Renal cortex interstitium (tissue), 11 donors: ENCODE measurements around the gene NHSL1. TPM values are rescaled to one million over a fixed set of nuclear protein-coding genes. Genes with fewer than 3 reads are reported as not detected.

Experiments
- DNase-seq, 11 donors: peaks; one replicate each; pipeline ENCODE4 v3.0.0-alpha.2; 2013; ENCODE audit warnings: low read depth in 9 of 11, low spot score in 4 of 11; ENCODE audit errors: extremely low read depth in 1 of 11
- polyA plus RNA-seq, 3 donors: library from polyadenylated mRNA; unstranded; fragments of 120-200 nt; gene quantifications; one replicate each; pipeline ENCODE4 v1.2.1, GENCODE V29; 2013; ENCODE audit not compliant: insufficient read length in 3 of 3

NHSL1 gene
- polyA plus RNA-seq, 3 donors = 11.3 to 17.3 (median 14.1) TPM

DNA sequence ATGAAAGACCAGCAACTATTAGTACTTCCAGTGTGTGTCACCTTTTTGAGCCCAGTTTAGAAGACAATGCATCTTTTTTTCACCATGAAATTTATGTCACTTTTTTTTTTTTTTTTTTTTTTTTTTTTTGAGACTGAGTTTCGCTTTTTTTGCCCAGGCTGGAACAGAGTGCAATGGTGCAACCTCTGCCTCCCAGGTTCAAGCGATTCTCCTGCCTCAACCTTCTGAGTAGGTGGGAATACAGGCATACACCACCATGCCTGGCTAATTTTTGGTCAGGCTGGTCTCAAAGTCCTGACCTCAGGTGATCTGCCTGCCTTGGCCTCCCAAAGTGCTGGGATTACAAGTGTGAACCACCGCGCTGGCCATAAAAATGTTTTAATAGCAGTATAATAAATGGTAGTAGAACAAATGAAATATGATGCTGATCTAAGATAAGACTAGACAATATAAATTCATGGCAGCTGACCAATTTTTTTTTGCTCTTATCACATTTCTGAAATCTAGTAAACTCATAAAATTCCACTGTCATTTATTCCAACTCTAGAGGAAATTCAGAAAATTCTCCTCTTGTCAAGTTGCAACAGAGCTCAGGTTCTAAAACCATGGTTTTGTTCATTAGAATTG, 21.3 kb downstream of the NHSL1 start:
- no peak for DNase-seq

DNA sequence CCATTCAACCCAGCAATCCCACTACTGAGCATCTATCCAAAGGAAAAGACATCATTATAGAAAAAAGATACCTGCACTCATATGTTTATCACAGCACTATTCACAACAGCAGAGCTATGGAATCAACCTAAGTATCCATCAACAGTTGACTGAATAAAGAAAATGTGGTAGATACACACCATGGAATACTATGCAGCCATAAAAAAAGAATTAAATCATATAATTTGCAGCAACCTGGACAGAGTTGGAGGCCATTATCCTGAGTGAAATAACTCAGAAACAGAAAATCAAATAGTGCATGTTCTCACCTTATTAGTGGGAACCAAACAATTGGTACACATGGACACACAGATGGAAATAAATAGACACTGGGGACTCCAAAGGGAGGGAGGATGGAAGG, 23.2 kb downstream of the NHSL1 start:
- DNase-seq = no peak

DNA sequence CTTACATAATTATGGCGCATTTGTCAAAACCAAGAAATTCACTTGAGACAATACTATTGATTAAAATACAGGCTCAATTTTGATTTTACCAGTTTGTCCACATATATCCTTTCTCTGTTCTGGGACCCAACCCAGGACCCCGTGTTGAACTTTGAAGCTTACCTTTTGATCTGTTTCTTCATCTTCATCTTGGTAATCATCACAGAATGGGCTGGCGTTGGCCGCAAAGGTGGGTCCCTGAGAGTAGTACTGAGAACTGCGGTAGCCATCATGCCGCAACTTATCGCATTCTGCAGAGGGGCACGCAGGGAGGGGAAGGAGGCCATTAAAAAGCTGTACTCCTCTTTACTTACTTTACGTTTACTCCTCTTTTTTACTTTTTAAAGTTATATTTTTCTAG, 26.1 kb downstream of the NHSL1 start:
- DNase-seq = no peak

DNA sequence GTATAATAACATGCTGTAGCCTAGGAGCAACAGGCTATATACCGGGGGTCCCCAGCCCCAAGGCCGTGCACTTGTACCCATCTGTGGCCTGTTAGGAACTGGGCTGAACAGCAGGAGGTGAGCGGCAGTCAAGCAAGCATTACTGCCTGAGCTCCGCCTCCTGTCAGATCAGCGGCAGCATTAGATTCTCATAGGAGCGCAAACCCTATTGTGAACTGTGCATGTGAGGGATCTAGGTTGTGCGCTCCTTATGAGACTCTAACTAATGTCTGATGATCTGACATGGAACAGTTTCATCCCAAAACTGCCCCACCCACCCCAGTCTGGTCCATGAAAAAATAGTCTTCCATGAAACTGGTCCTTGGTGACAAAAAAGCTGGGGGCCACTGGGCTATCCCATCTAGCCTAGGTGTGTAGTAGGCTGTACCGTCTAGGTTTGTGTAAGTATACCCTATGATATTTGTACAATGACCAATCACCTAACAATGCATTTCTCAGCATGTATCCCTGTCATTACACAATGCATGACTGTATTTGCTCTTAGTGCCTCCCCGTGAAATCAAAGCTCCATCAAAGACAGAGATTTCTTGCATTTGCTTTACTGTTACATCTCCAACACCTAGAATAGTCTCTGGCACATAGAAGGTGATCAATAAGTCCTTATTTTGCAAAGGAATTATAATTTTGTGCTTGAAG, 30.8 kb downstream of the NHSL1 start:
- DNase-seq = no peak

DNA sequence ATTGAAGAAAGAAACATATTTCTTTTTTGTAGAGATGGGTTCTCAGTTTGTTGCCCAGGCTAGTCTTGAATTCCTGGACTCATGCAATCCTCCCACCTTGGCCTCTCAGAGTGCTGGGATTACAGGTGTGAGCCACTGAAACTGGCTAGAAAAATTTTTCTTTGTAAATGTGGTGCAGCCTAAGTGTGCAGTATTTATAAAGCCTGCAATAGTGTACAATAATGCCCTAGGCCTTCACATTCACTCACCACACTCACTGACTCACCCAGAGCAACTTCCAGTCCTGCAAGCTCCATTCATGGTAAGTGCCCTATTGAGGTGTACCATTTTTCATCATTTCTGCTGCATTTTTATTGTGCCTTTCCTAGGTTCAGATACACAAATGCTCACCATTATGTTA, 31.4 kb downstream of the NHSL1 start:
- DNase-seq = no peak

DNA sequence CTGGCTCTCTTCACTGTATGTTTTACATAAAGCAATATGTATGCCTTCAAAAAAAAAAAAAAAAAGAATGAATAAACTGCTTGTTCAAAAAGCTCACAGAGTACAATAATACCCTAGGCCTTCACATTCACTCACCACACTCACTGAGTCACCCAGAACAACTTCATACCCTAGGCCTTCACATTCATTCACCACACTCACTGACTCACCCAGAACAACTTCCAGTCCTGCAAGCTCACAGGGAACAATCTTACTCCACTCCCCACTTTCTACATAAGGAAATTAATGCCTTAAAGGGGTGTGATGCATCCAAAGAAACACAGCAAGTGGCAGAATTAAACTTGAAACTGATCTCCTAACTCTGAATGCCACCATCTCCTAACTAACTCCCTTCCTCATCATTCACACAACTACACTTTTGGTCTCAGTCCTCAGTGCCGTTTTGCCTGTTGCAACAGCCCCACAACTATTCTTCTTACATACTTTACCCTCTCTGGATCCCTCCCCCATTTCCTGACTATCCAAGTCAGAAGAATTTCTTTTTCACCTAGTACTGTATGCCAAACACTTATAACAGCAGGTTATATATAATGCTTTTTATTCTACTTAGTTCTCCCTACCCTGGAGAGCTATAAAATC, 34.2 kb downstream of the NHSL1 start:
- no peak for DNase-seq

DNA sequence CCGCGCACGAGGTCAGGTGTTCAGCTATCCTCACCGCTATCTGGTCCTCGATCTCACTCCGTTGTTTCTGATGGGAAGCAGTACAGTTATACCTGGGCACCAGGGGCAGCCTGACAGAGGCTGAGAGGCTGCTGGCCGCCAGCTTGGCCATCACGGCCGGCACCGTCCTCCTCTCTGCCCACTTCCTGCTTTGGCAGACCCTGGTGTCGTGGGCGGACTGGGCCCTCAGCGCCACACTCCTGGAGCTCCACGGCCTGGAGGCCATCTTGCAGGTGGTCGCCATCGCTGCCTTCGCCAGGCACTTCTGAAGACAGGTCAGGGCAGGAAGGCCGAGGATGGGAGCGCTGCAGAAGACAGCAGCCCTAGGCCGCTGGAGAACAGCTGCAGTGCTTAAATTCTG, 35.2 kb downstream of the NHSL1 start:
- DNase-seq = no peak

DNA sequence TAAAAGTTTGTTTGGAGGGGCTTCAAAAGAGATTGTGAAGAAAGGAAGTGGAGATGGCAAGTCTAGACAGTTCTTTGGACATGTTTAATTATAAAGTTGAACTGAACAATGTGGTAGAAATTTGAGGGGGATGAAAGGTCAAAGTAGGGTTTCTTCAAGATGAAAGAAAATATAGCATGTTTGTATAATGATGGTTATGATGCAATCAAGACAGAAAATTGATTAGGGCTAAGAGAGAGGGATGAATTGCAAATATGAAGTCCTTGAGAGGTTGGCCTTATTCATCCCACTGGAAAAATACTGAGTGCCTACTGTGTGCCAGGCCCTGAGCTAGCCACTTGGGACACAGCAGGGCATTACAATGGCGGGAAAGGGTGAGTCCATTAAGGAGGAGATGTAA, 37.6 kb downstream of the NHSL1 start:
- no peak for DNase-seq

DNA sequence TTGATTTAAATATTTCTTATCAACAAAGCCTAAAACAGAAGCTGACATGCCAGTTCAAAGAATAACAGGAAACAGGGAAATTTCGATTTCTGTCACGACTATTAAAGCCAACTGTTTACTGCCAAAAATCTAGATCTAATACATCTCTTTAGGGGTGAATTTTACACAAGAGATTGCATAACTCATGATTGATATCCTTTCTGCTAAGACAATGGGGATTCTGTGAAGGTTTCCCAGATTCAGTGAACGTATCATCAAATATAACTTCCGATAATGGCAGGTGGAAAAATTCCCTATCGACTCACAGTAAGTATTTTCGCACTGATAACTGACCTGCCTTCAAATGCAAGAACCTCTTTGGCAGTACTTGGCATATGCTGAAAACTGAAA, 42.9 kb downstream of the NHSL1 start:
- DNase-seq = no peak

DNA sequence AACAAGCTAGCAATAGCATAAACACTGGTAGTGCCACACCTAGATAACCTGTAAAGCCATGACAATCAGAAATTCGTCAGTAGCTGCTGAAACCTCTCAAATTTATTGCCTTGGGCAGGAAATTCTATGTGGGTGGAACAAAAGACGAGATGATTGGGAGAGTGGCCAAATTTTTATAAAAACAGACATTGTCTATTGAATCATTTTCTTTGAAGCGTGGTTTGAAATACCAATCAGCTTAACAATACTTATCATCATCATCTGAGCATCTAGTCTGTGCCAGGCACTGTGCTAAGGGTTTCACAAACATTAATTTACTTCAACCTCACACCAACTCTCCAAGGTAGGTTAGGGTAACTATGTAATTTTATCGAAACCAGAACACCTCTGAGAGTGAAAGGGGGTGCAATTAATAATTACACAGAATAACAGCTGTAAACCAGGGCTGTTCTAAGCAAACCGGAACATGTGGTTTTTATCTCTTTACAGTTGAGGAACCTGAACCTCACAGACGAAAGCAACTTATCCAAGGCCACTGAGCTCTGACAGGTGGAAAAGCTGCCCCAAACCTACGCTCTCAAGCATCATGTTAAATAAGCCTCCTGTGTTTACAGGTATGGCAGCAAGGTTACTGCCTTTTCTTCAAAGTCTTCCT, 43.4 kb downstream of the NHSL1 start:
- DNase-seq = no peak

DNA sequence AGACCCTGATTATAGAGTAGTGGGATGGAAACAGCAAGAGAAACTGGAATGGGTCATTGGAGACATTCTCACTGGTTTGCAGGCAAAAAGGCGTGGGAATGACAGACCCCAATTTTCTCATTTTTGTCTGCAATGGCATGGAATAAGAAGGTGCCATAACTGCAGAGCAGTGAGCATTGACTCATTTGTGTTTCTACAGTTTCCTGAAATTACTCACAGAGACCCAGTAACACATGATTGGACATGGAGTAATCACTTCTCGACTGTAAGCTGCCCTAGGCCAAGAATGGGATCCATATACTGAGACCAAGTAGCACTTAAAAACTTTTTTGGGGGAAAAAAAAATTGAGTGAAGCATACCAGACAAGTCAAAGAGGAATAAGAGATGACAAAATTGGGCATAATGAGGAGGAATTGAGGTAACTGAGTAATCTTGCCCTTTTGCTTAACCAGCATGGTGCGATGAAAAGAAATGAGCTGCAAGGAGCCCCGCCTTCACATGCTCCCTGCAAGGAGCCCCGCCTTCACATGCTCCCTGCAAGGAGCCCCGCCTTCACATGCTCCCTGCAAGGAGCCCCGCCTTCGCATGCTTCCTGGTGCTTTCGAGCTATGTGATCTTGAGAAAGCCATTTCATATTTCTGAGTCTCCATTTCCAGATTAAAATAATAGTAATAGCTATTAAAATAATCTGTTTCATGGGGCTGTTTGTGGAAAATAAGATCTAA, 44.1 kb downstream of the NHSL1 start:
- DNase-seq = no peak

DNA sequence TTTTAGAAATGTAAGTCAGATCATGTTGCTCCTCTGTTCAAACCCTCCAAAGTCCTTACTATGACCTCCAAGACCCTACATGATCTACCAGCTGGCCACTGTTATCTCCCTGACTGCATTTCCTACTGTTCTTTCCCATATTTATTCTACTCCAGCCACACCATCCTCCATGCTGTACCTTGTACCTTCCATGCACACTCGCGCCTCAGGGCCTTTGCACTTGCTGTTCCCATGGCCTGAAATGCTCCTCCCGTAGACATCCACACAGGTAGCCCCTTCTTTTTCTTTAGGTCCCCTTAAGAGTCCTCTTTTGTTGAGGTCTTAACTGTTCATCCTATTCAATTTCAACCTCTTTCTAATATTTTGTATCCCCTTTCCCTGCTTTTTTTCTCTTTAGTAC, 48.3 kb downstream of the NHSL1 start:
- no peak for DNase-seq

DNA sequence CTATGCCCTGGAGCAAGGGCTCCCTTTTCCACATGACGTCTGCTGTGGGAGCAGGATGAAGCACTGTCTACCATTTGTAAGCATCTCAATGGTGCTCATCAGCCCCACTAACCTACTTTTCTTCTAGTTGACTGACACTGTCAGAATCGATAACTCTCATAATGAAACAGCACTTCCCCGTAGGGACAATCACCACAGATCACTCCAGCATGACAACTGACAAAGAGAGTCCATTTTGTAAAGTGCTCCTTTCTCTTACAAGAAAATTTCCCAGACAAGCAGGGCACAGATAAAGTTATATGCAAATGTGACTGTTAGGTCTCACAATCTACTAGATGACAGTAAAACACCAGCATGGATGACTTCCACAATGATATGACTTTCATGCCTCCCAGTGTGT, 48.8 kb downstream of the NHSL1 start:
- no peak for DNase-seq

DNA sequence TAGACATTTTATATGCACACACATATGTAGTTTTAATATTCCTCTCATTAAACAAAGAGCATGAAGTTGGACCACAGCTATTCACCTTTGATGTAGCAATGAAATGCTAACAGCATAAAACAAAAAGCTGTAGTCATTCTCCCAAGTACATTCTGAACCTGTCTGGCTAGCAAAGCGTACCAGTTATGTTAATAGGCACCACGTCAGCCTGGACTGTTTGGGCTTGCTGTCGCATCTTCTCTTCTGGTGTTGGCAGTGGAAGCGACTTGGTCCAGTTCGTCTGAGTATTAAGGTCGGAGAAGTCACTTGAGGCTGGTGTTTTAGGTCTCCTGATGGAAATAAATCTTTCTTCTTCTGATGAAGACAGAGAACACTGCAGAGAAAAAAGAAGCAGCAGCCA, 52.5 kb downstream of the NHSL1 start:
- DNase-seq = no peak

DNA sequence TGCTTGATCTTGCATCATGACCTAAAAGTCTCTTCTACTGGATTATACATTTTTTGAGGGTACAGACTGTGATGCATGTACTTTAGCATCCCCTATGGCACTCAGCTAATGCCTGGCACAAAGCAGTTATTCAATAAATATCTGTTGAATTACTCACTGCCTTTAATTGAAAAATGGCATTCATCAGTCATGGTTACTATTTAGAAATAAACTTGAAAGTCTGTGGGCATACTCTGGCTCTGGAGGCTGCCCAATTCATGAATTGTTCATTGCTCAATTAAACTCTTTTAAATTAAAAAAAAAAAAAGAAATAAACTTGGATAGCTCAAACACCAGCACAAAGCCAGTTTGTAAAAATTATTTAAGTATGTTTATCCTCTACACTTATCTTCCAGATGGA, 55.3 kb downstream of the NHSL1 start:
- DNase-seq = no peak

DNA sequence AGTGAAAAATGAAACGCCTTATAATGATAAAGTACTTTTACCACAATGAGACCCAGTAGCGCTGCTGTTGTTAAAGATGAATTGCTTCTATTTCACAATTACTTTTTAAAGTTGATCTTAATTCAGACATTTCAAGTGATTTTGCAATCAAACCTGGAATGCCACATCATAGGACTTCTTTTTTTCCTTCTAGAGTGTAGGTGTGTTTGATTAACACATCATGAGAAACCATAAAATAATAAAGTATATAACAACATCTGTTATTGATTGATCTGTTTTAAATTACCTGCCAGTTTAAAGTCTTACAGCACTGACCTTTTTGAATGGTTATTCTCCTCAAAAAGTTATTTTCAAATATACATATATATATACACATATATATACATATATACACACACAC, 56.6 kb downstream of the NHSL1 start:
- no peak for DNase-seq

DNA sequence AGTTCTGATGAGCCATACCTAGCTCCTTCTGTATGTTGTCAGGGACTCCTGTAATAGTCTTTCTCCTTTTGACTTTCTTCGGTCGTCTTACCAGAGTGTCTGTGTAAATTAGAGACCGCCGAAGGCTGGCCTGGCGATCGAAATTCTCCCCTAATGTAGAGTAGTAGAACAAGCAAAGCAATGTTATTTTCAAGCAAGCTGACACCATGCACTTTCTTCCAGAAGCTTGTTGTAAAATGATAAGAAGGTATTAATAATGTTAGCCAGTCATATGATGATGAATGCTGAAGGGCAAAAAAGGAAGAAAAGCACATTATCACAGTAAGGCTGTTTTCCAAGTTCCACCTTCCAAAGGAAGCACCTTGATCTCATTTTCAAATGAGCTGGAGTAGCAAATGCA, 57.3 kb downstream of the NHSL1 start:
- no peak for DNase-seq

DNA sequence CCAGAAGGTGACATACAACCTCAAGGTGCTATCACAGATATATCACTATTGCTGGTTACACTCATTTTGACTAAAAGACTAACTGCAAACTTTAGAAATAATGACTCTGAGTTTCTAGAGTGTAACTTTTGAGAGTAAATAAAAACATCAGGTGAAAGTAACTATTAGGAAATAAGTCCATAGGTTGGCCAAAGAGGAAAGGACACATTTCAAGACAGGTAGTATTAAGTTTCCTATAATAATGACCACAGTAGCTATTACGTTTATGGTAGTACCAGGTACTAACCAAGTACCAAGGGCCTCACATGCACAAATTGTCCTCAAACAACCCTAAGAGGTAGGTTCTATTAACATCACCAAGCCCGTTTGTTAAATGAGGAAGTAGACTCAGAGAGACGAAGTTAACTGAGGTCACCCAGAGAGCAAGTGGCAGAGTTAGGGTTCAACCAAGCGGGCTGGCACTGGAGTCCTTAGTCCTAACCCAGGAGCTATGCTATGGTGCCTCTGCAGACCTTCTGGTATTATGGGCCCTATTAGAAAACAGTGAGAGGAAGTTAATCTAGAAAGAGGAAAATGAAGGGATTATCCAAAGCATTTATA, 58.4 kb downstream of the NHSL1 start:
- DNase-seq = no peak

DNA sequence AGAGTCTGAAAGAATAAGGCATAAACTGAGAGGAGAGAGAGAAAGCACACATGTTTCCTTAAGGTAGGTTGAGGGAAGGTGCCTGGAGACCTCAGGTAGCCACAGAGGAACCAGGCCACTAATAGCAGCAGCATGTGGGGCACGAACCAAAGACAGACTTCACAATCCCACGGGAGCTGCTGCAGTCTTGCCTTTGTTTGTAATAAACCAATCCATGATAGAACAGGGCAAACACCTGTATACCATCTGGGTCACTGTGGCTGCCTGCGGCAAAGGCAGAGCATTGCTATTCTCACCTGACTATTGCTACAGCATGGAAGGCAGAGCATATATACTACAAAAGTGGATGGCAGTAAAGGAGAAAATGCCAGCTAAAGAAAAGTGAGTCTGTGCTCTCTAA, 59.0 kb downstream of the NHSL1 start:
- no peak for DNase-seq
